NOMO-1 treated with dmso at 0.1 percent for 144 hours (cell line): ENCODE measurements around the gene NIPA2.
"Not testable (repeated sequence)": the region's sequence is repeated elsewhere in the genome, so short reads cannot be mapped to it uniquely, and the experiment has no call there.

Experiments used
- DNase-seq: peaks from one replicate; lab custom pipeline; 2025; ENCODE audit not compliant: unreplicated experiment; lab: John Stamatoyannopoulos, UW

The NIPA2 gene

GRCh38 chr15:22838292-22839042 is at the start of gene NIPA2:
Gene NIPA2, plus strand, starts transcription at chr15:22838666. Its CDS starts 13,066 bp downstream, at chr15:22851732.
- peak; percentile 97 for DNase-seq

GRCh38 chr15:22794063-22794462 is 44.4 kb upstream of the NIPA2 start:
- DNase-seq, result no peak

GRCh38 chr15:22794621-22795167 is 43.8 kb upstream of the NIPA2 start:
- no peak for DNase-seq

- no peak for DNase-seq
Observed at GRCh38 chr15:22795206-22796063, 43.0 kb upstream of the NIPA2 start.

GRCh38 chr15:22796079-22796478 is 42.4 kb upstream of the NIPA2 start:
- DNase-seq, result no peak

- no peak for DNase-seq
Observed at GRCh38 chr15:22799902-22800301, 38.6 kb upstream of the NIPA2 start.

- not testable (repeated sequence) for DNase-seq
Observed at GRCh38 chr15:22803006-22803405, 35.5 kb upstream of the NIPA2 start.

GRCh38 chr15:22806156-22806555 is 32.3 kb upstream of the NIPA2 start:
- no peak for DNase-seq

GRCh38 chr15:22806664-22807063 is 31.8 kb upstream of the NIPA2 start:
- no peak for DNase-seq

GRCh38 chr15:22807831-22808230 is 30.6 kb upstream of the NIPA2 start:
- not testable (repeated sequence) for DNase-seq

- no peak for DNase-seq
Observed at GRCh38 chr15:22808240-22808639, 30.2 kb upstream of the NIPA2 start.

- no peak for DNase-seq
Observed at GRCh38 chr15:22808761-22809280, 29.6 kb upstream of the NIPA2 start.

GRCh38 chr15:22810033-22810852 is 28.2 kb upstream of the NIPA2 start:
- DNase-seq, result no peak

- DNase-seq, result no peak
Observed at GRCh38 chr15:22810853-22811338, 27.6 kb upstream of the NIPA2 start.

- DNase-seq, result no peak
Observed at GRCh38 chr15:22811640-22812039, 26.8 kb upstream of the NIPA2 start.

GRCh38 chr15:22813844-22814243 is 24.6 kb upstream of the NIPA2 start:
- no peak for DNase-seq

- DNase-seq, result no peak
Observed at GRCh38 chr15:22815766-22816165, 22.7 kb upstream of the NIPA2 start.

- DNase-seq, result no peak
Observed at GRCh38 chr15:22819651-22820050, 18.8 kb upstream of the NIPA2 start.

- no peak for DNase-seq
Observed at GRCh38 chr15:22823495-22824128, 14.9 kb upstream of the NIPA2 start.

- no peak for DNase-seq
Observed at GRCh38 chr15:22827125-22827524, 11.3 kb upstream of the NIPA2 start.
